Hepatic stellate cell (primary cell): ENCODE data around the gene MID2.
A peak's percentile ranks its signal among the peaks of the same experiment; 100 is the strongest.
"Not testable (repeated sequence)": the region's sequence is repeated elsewhere in the genome, so short reads cannot be mapped to it uniquely, and the experiment has no call there.

Source experiments
- DNase-seq: peaks from one replicate; pipeline ENCODE4 v3.0.0; 2011; ENCODE audit warnings: low spot score

MID2 gene, protein sequence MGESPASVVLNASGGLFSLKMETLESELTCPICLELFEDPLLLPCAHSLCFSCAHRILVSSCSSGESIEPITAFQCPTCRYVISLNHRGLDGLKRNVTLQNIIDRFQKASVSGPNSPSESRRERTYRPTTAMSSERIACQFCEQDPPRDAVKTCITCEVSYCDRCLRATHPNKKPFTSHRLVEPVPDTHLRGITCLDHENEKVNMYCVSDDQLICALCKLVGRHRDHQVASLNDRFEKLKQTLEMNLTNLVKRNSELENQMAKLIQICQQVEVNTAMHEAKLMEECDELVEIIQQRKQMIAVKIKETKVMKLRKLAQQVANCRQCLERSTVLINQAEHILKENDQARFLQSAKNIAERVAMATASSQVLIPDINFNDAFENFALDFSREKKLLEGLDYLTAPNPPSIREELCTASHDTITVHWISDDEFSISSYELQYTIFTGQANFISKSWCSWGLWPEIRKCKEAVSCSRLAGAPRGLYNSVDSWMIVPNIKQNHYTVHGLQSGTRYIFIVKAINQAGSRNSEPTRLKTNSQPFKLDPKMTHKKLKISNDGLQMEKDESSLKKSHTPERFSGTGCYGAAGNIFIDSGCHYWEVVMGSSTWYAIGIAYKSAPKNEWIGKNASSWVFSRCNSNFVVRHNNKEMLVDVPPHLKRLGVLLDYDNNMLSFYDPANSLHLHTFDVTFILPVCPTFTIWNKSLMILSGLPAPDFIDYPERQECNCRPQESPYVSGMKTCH

DNA sequence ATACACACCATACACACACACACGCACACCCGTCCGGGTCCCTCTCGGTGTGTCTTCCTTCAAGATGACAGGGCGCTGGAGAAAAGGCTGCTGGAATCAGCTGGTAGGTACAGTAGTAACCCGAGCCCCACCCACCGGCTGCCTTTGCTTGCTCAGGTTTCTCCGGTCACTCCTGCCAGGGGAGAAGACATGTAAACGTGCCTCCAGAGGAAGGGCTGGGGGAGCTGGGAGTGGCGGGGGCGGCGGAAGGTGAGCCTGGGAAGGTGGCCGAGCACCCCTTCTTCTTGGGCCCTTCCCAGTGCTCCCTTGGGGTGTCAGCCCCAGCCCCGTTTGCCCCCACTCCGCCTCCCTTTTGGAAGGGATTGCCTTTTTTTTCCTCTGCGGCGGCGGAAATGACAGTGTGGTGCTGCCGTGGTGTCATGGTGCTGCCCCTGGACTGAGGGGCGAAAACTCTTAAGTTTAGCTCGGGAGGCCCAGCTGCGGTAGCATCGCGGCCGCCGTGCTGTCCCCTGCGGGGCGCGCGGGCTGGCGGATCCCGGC is at the start of gene MID2:
TSS of gene MID2 (plus strand) at position 169 of the 540 bp plus-strand sequence. CDS start 561 bp downstream, outside the sequence.
- DNase-seq = peak; percentile 17

DNA sequence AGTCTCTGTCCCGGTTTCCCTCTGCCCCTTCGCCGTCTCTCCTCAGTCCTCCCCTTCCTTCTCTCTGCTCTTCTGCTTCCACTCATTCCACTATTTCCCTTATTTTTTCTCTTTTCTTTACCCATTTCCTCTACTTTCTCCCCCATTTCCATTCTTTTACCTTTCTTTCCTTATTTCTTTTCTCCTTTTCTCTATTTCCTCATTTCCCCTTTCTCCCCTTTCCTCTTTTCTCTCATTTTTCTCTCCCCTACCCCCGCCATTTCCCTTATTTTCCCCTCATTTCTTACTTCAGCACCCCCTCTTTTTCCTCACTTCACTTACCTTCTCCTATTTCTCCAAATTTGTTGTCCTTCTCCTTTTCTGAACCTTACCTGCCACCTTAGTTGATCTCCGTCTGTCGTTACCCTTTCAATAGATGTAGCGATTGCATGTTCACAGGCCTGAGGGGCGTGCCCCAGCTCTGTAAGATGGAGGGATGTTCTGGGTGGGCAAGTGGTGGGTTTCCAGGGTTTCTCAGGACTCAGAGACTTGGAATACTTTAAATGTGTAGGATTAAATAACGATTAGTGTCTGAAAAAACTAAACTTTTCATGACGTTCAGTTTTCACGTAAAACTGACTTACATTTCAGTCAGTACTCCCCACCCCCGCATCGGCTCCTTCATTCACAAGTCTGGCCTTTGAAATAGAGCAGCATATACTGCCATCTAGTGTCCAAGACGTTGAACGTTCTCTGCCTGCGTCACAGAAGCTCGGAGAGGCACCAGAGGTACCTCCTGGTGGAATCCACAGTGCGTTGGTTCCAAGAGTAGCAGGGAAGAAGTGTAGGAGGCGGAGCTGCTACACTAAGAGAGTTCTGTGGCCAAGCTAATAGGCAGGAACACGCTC is 48.8 kb upstream of the MID2 start:
- peak; percentile 79 for DNase-seq

DNA sequence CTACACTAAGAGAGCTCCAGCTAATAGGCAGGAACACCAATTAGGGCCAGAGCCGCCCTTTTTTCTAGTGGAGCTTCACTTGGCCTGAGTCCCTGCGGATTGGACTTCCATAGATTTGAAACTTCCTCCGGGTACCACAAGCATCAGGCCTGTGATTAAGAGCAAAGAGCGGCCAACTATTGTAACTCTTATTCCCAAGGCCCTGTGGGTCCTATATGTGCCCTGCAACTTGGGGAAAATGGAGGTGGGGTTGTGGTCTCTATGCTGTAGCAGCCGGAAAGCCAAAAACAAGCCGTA is 48.2 kb upstream of the MID2 start, which contains the start of gene NCBP2L:
TSS of gene NCBP2L (plus strand) at position 198 of the 297 bp plus-strand sequence. CDS start 16,488 bp downstream, outside the sequence.
- no peak for DNase-seq

DNA sequence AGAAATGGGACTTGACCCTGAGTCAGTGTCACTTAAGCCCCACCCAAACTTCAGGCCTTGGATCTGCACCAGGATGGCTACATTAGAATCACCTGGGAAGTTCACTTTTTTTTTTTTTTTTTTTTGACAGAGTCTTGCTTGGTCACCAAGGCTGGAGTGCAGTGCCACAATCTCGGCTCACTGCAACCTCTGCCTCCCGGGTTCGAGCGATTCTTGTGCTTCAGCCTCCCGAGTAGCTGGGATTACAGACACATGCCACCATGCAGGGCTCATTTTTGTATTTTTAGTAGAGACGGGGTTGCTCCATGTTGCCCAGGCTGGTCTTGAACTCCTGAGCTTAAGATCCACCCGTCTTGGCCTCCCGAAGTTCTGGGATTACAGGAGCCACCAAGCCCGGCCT is 45.1 kb upstream of the MID2 start:
- DNase-seq = no peak

DNA sequence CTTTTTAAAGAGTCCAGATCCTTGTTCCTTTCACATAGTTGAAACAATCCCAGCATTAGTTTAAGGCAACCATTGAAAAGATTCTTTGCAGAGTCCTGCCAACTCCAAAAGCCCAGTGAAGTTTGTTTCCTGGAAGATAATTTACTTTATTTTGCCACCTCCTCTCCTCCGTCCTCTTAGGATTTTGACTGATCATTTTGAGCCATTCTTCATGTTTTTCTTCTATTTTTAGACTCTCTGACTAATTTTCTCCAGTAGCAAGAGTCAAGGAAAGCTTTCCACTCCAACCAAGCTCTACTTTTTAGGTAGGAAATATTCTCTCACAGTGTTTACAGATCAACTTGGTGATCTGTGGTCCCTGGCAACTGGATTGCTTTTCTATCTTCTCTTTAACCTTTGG is 37.8 kb upstream of the MID2 start:
- DNase-seq = no peak

DNA sequence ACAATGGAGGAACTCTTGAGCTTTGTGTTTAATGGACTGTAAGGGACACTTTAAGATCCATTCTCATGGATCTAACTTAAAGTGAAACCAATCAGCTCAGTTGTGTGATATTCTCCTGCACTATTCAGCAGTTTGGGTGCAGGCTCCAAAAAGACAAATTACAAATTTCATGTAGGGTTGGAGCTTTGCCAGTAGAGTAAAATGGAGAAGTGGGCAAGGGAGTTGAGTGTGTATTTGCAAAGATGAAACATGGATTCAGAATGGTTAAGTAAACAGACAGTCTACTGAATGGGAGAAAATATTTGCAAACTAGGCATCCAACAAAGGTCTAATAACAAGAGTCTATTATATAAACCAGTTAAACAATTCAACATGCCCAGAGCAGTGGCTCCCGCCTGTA is 21.2 kb upstream of the MID2 start:
- no peak for DNase-seq

DNA sequence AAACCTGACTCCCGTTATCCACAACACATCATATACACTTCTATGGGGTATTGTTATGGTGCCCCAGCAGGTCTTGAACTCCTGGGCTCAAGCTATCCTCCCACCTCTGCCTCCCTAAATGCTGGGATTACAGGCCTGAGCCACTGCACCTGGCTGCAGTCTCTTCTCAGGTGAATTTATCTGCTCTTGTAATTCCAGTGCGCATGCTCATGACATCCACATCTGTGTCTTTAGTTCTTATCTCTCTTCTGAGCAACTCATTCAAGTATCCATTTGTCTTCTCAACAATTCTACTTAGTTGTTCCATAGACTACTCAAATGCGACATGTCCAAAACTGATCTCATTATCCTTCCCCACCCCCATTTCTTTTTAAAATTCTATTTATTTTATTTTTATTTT is 20.5 kb upstream of the MID2 start:
- DNase-seq = no peak

DNA sequence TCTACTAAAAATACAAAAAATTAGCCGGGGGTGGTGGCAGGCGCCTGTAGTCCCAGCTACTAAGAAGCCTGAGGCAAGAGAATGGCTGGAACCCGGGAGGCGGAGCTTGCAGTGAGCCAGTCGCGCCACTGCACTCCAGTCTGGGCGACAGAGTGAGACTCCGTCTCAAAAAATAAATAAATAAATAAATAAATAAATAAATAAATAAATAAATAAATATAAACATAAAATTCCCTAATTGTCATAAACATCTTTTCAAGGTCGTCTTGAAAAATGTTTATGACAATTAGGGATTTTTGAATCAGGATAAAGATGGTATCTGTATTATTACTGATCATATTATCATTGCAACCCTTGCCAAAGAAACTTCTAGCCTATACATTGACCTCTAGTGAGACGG is 15.6 kb upstream of the MID2 start:
- not testable (repeated sequence) for DNase-seq

DNA sequence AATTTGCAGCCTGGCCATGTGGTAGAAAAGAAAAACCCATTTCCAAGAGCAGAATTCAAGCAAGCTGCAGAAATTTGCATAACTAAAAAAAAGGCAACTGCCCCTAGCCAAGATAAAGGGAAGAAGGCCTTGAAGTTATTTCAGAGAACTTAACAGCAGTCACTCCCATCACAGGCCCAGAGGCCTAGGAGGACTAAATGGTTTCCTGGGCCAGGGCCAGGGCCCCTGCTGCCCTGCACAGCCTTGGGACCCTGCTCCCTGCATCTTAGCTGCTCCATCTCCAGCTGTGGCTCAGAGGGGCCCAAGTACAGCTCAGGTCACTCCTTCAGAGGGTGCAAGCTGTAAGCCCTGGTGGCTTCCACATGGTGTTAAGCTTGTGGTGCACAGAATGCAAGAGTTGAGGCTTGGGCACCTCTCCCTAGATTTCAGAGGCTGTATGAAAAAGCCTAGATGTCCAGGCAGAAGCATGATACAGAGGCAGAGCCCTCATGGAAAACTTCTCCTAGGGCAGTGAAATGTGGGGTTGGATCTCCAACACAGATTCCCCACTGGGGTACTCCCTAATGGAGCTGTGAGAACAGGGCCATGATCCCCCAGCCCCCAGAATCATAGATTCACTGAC is 6.7 kb upstream of the MID2 start:
- DNase-seq = no peak

DNA sequence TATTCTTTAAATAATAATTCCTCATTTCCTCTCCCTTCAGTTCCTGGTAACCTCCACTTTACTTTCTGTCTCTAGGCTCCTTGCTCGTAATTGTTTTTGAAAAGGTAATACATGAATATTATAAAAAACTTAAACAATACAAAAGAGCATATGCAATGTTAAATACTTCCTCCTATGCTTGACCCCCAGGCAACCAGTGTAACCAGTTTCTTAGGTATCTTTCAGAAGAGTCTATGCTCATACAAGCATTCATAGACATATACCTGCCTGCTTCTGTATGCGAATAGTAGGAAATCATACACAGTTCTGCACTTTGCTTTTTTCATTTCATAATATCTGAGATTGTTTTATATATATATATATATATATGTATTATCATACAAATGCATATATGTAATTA is 2.6 kb upstream of the MID2 start:
- no peak for DNase-seq

DNA sequence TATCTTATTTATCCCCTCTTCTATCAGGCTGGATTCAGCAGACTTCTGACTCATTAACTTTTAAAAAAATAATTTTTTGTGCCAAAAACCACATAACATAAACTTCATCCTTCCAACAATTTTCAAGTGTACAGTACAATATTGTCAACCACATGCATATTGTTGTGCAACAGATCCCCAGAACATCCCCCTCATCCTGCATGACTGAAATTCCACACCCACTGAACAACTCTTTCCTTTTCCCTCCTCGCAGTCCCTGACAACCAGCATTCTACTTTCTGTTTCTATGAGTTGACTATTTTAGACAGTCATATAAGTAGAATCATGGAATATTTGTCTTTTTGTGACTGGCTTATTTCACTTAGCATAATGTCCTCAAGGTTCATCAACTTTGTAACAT is 2.2 kb upstream of the MID2 start:
- peak; percentile 50 for DNase-seq

DNA sequence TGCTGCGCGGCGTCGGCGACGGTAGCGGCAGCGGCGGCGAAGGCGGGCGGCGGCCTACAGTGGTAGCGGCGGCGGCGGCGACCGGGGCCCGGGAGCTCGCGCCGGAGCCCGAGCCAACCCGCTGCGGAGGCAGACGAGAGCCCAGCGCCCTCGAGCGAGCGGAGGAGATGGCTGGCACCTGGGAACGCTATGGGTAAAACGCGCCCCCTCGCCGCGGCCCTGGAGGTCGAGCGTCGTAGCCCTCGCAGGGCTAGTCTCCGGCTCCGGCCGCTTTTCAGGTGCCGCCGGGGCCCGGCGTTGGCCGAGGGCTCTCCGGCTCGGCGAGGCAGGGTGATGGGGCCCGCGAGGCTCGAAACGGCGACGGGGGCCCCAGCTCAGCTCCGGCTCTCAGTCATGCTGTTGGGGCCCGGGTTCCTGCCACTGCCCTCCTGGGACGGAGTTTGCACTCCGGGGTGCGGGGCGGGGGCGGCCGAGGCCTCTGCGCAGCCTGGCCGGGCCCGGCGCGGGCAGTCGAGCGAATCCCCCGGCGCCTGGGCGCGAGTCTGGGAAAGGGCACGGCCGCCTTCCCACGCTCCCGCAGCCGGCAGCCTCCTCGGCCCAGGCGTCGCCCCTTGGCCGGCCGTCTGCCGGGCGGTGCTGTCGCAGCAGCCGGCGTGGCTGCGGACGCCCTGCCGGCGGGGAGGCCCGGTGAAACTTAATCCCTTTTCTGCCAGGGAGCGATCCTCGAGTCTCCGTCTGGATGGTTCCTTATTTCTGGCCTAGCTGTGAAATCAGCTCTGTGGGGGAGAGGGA is 768 bp downstream of the MID2 start:
- peak; percentile 24 for DNase-seq

DNA sequence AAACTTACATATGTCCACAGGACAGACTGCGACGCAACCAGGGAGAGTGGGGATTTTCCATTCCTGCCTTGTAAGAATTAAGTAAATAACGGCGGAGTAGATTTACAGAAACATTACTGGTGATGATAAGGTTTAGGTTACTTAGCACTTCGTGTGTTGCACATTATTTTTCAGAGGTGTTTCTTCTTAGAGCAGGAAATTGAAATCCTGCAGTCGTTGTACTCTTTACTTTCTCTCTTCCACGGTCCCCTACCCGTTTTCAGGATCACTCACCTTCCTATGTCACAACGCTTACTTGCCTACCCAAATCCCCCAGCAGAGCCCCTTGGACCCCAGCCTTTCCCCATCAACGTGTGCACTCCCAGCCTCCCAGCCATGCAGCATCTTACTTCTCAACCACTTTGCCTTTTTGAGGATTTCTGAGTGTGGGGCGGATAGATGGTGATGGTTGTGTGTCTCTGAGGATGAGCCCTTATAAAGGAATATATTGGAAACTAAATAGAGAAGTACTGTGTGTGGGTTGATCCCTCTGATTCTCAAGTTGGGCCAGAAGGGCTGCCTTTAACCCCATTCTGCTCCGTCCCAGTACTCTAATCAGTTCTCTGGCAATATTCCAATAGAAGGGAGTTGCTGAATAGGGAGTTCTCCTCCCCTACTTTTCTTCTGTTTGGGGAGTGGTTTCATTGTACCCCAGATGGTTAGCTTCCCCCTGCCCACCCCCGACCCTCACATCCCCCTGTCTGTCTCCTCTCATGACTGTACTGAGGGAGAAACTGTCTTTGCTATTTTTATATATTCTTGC is 1.6 kb downstream of the MID2 start:
- peak; percentile 7 for DNase-seq

DNA sequence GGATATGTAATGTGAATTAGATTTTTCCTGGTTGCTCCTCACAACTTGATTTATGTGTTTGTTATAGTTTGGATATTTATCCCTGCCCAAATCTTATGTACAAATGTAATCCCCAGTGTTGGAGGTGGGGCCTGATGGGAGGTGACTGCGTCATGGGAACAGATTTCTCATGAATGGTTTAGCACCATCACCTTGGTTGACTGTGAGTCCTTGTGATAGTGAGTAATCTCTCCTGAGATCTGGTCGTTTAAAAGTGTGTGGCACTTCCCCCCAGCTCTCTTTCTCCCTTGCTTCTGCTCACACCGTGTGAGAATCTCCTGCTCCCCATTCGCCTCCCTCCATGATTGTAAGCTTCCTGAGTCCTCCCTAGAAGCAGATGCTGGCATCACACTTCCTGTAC is 2.2 kb downstream of the MID2 start:
- DNase-seq = no peak

DNA sequence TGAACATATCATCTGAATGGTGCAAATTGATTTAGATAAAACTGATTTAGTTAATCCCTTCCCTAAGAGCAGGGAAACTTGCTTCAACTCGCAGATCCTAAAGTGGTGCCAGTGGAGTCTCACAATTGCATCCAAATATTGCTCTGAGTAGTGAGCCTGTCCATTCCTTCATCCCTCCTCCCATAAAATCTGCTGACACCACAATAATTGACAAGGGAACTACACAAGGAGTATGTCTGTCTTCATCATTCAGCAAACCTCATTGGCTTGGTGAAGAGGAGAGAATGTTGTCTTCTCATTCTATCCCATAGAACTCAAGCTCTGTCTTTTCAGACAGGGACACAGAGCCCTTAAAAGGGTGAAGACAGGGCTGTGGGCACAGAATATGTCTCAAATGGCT is 4.2 kb downstream of the MID2 start:
- no peak for DNase-seq

DNA sequence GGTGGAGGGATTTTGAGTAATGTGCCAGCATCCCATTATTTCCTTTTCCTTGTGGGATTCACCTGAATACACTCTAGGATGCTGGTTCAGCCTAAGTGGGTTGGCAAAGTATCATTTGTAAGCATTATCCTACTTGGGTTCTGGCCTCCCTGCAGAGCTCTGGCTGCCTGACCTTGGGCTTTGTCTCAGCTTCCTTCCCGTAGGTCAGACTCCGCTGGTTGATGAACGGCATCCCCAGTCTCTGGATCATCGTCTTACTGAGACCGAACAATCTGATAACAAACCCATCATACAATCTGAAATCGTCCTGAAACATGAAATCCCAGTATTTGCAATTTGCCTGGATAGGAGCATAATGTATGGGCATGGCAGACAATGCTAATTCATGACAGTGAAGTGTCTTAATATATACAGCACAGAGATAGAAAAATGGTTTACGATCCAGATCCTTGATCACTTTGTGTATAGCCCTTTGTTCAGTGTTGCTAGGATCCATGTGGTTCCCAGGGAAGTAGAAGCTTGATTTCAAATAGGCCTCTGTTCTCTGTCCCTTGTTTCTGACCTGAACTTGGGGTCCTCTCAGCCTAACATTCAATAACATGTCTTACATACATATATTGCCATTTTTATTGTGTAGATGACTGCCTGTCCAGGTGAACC is 5.5 kb downstream of the MID2 start:
- DNase-seq = no peak

DNA sequence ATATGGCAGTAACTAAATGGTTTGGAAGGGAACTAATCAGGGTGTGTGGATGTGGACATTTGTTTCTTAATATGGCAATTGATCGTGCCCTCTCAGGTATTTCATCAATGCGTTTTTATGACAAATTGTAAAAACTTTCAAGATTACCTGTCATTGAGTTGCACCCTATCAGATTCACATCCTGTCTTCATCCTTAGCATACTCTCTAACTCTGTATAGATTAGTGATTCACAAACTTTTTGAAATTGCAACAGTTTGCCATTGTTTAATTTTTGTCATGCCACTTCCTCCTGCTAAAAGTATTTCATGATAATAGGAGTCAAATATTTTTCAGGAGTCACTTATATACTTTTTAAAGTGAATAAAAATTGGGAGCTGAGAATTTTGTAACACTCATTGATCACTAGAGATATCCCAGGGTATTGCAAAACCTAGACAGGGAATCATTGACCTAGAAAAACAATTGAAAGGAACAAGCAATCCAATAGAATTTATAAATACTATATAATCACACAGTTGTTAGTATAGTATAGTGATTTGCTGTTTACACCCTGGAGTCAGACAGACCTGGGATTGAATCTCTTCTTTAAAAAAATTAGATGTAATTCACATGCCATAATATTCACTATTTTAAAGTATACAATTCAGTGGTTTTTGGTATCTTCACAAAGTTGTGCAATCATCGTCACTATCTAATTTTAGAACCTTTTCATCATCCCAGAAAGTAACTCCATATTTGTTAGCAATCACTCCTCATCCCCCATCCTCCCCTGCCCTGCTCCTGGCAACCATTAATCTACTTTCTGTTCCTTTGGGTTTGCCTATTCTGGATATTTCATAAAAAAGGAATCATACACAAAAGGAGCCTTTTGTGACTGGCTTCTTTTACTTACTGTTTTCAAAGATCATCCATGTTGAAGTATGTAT is 8.9 kb downstream of the MID2 start:
- no peak for DNase-seq

DNA sequence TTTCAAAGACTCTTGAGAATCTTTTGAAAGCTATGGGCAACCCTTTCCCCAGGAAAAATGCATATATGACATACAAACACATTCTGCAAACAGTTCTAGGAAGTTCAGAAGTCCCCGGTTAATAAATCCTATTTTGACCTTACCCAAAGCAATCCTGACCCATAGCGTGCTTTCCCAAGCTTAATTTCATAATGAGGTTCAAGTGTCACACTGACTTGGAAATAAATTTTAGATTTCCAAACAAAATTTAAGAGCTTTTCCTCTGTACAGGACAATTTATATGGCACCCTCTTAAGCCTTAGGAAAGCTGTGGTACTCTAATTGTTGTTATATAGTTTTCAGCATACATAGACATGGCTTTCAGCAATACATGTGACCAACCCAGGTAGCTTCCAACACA is 11.3 kb downstream of the MID2 start:
- no peak for DNase-seq

DNA sequence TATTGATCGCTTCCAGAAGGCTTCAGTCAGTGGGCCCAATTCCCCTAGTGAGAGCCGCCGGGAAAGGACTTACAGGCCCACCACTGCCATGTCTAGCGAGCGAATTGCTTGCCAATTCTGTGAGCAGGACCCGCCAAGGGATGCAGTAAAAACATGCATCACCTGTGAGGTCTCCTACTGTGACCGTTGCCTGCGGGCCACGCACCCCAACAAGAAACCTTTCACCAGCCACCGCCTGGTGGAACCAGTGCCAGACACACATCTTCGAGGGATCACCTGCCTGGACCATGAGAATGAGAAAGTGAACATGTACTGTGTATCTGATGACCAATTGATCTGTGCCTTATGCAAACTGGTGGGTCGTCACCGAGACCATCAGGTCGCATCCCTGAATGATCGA is 15.3 kb downstream of the MID2 start:
- DNase-seq = no peak
